NCI-H187 treated with DMSO at 0.1 percent for 48 hours (cell line): Measurements from ENCODE around the gene HSD17B4.
"Not testable (repeated sequence)": the region's sequence is repeated elsewhere in the genome, so short reads cannot be mapped to it uniquely, and the experiment has no call there.

Experiments used
- DNase-seq: peaks from one replicate; lab custom pipeline; 2025; lab: John Stamatoyannopoulos, UW

The HSD17B4 gene

GRCh38 chr5:119432674-119433237, 19.5 kb upstream of the HSD17B4 start:
- DNase-seq, result not testable (repeated sequence)

DNA sequence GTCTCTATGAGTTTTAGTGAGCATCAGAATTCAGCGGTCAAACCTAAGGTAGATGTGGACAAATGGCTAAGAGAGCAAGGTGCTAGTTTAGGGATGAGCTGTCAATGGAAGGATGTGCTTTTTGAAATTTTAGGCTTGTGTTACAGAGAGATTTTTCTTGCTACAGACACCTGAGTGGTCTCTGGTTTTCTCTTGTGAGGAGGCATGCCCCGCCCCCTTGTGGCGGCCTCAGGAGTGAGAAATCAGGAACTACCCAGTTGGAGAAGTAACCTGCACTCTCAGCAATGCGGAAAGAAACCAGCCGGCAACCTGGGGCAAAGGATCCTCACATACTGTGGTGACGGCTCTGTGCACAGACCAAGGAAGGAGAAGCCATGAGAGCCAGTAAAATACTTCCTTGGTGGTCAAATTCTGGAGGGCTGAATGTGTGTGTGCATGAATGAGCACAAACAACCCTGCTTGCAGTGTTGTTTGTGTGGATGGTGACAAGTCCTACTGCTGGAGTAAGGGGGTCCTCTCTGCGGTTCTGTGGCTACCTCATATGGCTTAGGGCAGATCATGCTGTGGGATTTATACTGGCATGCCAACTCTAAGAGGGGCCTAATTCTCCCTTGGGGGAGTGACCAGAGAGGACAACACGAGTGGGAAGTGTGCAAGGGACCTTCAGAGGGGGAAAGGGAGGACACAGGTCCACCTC, 16.7 kb upstream of the HSD17B4 start:
- DNase-seq, result no peak

- not testable (repeated sequence) for DNase-seq
These were observed 14.3 kb upstream of the HSD17B4 start for GRCh38 chr5:119437785-119438586.

GRCh38 chr5:119438587-119438917, 13.7 kb upstream of the HSD17B4 start:
- DNase-seq, result not testable (repeated sequence)

GRCh38 chr5:119439140-119439631, 13.1 kb upstream of the HSD17B4 start:
- no peak for DNase-seq

DNA sequence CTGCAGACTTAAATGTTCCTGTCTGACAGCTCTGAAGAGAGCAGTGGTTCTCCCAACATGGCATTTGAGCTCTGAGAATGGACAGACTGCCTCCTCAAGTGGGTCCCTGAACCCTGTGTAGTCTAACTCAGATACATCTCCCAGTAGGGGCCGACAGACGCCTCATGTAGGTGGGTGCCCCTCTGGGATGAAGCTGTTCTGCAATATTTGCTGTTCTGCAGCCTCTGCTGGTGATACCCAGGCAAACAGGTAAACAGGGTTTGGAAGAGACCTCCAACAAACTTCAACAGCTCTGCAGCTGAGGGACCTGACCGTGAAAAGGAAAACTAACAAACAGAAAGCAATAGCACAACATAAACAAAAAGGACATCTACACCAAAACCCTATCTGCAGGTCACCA, 12.7 kb upstream of the HSD17B4 start:
- not testable (repeated sequence) for DNase-seq

DNA sequence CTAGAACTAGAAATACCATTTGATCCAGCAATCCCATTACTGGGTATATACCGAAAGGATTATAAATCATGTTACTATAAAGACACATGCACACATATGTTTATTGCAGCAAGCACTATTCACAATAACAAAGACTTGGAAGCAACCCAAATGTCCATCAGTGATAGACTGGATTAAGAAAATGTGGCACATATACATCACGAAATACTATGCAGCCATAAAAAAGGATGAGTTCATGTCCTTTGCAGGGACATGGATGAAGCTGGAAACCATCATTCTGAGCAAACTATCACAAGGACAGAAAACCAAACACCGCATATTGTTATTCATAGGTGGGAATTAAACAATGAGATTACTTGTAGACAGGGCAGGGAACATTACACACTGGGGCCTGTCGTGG, 7.7 kb upstream of the HSD17B4 start:
- DNase-seq, result not testable (repeated sequence)

DNA sequence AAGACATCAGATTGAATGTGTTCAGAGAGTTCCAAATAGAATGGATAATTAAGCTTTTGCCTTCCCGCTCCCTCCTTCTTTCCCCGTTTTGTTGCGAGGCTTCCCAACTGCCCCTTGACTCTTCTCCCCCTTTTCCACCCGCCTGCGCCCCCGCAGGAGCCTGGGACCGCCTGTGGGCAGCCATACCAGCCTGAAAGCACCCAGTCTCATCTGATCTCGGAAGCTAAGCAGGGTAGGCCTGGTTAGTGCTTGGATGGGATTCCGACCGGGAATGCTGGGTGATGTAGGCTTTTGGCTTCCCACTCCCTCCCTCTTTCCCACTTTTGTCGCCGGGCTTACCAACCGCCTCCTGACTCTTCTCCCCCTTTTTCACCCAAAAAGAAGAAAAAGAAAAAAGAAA, 6.8 kb upstream of the HSD17B4 start:
- no peak for DNase-seq

DNA sequence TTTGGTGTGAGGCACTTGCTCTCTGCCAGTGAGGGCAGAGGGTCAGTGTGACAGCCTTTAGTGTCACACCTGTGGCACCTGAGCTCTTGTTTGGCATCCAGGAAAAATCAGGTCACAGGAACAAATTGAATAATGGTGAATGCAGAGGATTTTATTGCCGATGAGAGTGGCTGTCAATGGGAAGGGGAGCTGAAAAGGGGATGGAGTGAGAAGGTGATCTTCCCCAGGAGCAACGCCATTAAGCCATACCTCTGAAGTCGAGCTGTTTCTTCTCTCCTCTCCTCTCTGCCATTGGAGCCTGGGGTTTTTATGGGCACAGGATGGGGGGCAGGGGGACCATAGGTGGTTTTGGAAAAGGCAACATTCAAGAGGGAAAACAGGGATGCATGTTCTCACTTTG, 2.4 kb upstream of the HSD17B4 start:
- DNase-seq, result no peak

GRCh38 chr5:119450627-119451026, 1.7 kb upstream of the HSD17B4 start:
- not testable (repeated sequence) for DNase-seq

GRCh38 chr5:119451561-119451960, 736 bp upstream of the HSD17B4 start:
- no peak for DNase-seq

GRCh38 chr5:119452060-119452372, 281 bp upstream of the HSD17B4 start:
- DNase-seq, result no peak

GRCh38 chr5:119453040-119453373, 710 bp downstream of the HSD17B4 start:
- no peak for DNase-seq

DNA sequence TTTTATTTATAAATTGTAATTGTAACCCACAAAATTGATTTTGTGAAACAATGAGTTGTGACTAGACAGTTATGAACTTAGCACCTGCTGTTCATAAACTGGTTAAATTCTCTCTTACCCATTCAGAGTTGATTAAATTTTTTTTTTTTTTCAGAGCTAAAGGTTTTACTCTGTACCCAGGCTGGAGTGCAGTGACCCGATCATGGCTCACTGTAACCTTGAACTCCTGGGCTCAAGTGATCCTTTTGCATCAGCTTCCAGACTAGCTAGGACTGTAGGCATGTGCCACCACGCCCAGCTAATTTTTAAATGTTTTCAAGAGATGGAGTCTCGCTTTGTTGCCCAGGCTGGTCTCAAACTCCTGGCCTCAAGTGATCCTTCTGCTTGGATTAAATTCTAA, 1.9 kb downstream of the HSD17B4 start:
- no peak for DNase-seq

- no peak for DNase-seq
These were observed 6.8 kb downstream of the HSD17B4 start for GRCh38 chr5:119458911-119459632.

GRCh38 chr5:119465640-119466039, 13.3 kb downstream of the HSD17B4 start:
- no peak for DNase-seq

DNA sequence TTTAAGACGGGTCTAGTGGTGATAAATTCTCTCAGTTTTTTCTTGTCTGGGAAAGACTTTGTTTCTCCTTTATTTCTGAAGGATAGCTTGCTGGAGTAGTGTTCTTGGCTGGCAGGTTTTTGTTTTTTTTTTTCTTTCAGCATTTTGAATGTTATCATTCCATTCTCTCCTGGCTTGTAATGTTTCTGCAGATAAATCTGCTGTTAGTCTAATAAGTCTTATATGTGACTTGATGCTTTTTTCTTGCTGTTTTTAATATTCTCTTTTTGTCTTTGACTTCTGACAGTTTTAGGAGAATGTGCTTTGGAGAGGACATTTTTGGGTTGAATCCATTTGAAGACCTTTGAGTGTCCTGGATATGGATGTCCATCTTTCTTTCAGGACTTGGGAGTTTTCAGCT, 16.0 kb downstream of the HSD17B4 start:
- DNase-seq, result no peak

GRCh38 chr5:119470105-119470763, 17.9 kb downstream of the HSD17B4 start:
- DNase-seq, result no peak

- no peak for DNase-seq
These were observed 18.7 kb downstream of the HSD17B4 start for GRCh38 chr5:119470851-119471451.

GRCh38 chr5:119473241-119473640, 20.9 kb downstream of the HSD17B4 start:
- DNase-seq, result no peak

- no peak for DNase-seq
These were observed 24.0 kb downstream of the HSD17B4 start for GRCh38 chr5:119476341-119476740.

DNA sequence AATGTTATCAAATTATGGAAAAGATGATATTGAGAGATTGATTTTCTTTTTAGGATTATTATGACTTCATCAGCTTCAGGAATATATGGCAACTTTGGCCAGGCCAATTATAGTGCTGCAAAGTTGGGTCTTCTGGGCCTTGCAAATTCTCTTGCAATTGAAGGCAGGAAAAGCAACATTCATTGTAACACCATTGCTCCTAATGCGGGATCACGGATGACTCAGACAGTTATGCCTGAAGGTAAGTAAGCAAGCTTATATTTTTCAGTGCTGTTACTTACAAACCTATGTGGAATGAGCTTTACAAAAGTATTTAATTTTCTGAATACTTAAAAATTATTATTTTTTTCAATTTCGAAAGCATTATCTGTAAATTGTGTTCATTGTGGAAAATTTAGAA, 26.5 kb downstream of the HSD17B4 start:
- no peak for DNase-seq
